ENCODE data around the gene FKBP1A. TPM values are rescaled to one million over a fixed set of nuclear protein-coding genes. Genes with fewer than 3 reads are reported as not detected.

Gene FKBP1A
- total RNA-seq: 212 TPM

- peak within 1 kb of the TSS; percentile 88 for H3K27ac ChIP-seq
- H3K27me3 ChIP-seq: no peaks in the 10 kb centered on the region
- peaks cover 56% of the 10 kb centered on the region for H3K4me1 ChIP-seq
- no peak for TF ChIP-seq CTCF (IDR thresholded peaks at IDR 0.05)
- peak in 1 of 2 donors; percentile 75 for TF ChIP-seq POLR2AphosphoS5 (IDR thresholded peaks at IDR 0.05; ENCODE audit: insufficient read depth in 1 of 2, low read depth in 1 of 2)
- TF ChIP-seq POLR2A (IDR thresholded peaks at IDR 0.05): peak in 1 of 2 donors; percentile 73
- no peaks in the 10 kb centered on the region for H3K36me3 ChIP-seq
- H3K9me3 ChIP-seq: no peaks in the 10 kb centered on the region
- intact Hi-C loops (cut with DNase I): loop anchor here (5.0 kb wide), 1 partner anchor 71 kb away; no protein-coding TSS in a partner anchor
- peak within 1 kb of the TSS; percentile 73 to 91 for H3K4me3 ChIP-seq
- DNase-seq (ENCODE audit: extremely low spot score in 2 of 2): no peak
These were observed at the start of gene FKBP1A for GRCh38 chr20:1392693-1393506. Gene FKBP1A, minus strand, starts transcription at chr20:1393054. Its CDS starts 56 bp downstream, at chr20:1392998.

GRCh38 chr20:1442304-1442703 is 49.5 kb upstream of the FKBP1A start:
- peaks cover 9 to 65% of the 10 kb centered on the region in 2 donors for H3K36me3 ChIP-seq
- no peak overlapping the region for H3K4me3 ChIP-seq
- no peaks in the 10 kb centered on the region for H3K27me3 ChIP-seq
- intact Hi-C loops (cut with DNase I): no loop called here
- no peaks in the 10 kb centered on the region for H3K4me1 ChIP-seq
- H3K27ac ChIP-seq: no peak overlapping the region
- DNase-seq (ENCODE audit: extremely low spot score in 2 of 2): no peak
- no peaks in the 10 kb centered on the region for H3K9me3 ChIP-seq
- TF ChIP-seq CTCF (IDR thresholded peaks at IDR 0.05) (no peak), POLR2AphosphoS5 (IDR thresholded peaks at IDR 0.05; ENCODE audit: insufficient read depth in 1 of 2, low read depth in 1 of 2) (no peak), POLR2A (IDR thresholded peaks at IDR 0.05) (no peak)

GRCh38 chr20:1441133-1441532 is 48.3 kb upstream of the FKBP1A start:
- Histone ChIP-seq H3K9me3 (no peaks in the 10 kb centered on the region), H3K36me3 (peaks cover 9 to 55% of the 10 kb centered on the region in 2 donors), H3K4me3 (no peak overlapping the region), H3K27ac (no peak overlapping the region), H3K4me1 (no peaks in the 10 kb centered on the region), H3K27me3 (no peaks in the 10 kb centered on the region)
- no peak for DNase-seq (ENCODE audit: extremely low spot score in 2 of 2)
- intact Hi-C loops (cut with DNase I): no loop called here
- no peak for TF ChIP-seq POLR2AphosphoS5 (IDR thresholded peaks at IDR 0.05; ENCODE audit: insufficient read depth in 1 of 2, low read depth in 1 of 2)
- TF ChIP-seq POLR2A (IDR thresholded peaks at IDR 0.05): no peak
- no peak for TF ChIP-seq CTCF (IDR thresholded peaks at IDR 0.05)

- intact Hi-C loops (cut with DNase I): no loop called here
- TF ChIP-seq CTCF (IDR thresholded peaks at IDR 0.05) (no peak), POLR2A (IDR thresholded peaks at IDR 0.05) (no peak), POLR2AphosphoS5 (IDR thresholded peaks at IDR 0.05; ENCODE audit: insufficient read depth in 1 of 2, low read depth in 1 of 2) (no peak)
- peaks cover 7 to 44% of the 10 kb centered on the region in 2 donors for H3K36me3 ChIP-seq
These were observed 47.2 kb upstream of the FKBP1A start for GRCh38 chr20:1440024-1440423.

GRCh38 chr20:1438361-1438760 is 45.5 kb upstream of the FKBP1A start:
- Histone ChIP-seq H3K9me3 (no peaks in the 10 kb centered on the region), H3K27me3 (no peaks in the 10 kb centered on the region), H3K4me1 (no peaks in the 10 kb centered on the region), H3K27ac (no peak overlapping the region), H3K4me3 (no peak overlapping the region), H3K36me3 (peaks cover 0 to 27% of the 10 kb centered on the region in 2 donors)
- TF ChIP-seq CTCF (IDR thresholded peaks at IDR 0.05) (no peak), POLR2AphosphoS5 (IDR thresholded peaks at IDR 0.05; ENCODE audit: insufficient read depth in 1 of 2, low read depth in 1 of 2) (no peak)
- no peak for DNase-seq (ENCODE audit: extremely low spot score in 2 of 2)
- intact Hi-C loops (cut with DNase I): no loop called here

More at GRCh38 chr20:1440024-1440423, 47.2 kb upstream of the FKBP1A start:
- Histone ChIP-seq H3K27ac (no peak overlapping the region), H3K9me3 (no peaks in the 10 kb centered on the region), H3K4me3 (no peak overlapping the region), H3K27me3 (no peaks in the 10 kb centered on the region), H3K4me1 (no peaks in the 10 kb centered on the region)
- no peak for DNase-seq (ENCODE audit: extremely low spot score in 2 of 2)
